ENCODE measurements around the gene ADAMTS2. TPM values are rescaled to one million over a fixed set of nuclear protein-coding genes. Genes with fewer than 3 reads are reported as not detected.

The ADAMTS2 gene
- total and polyA plus RNA-seq, 3 donors from 2014 or later: 10.9 to 19.8 (median 13.6) TPM

DNA sequence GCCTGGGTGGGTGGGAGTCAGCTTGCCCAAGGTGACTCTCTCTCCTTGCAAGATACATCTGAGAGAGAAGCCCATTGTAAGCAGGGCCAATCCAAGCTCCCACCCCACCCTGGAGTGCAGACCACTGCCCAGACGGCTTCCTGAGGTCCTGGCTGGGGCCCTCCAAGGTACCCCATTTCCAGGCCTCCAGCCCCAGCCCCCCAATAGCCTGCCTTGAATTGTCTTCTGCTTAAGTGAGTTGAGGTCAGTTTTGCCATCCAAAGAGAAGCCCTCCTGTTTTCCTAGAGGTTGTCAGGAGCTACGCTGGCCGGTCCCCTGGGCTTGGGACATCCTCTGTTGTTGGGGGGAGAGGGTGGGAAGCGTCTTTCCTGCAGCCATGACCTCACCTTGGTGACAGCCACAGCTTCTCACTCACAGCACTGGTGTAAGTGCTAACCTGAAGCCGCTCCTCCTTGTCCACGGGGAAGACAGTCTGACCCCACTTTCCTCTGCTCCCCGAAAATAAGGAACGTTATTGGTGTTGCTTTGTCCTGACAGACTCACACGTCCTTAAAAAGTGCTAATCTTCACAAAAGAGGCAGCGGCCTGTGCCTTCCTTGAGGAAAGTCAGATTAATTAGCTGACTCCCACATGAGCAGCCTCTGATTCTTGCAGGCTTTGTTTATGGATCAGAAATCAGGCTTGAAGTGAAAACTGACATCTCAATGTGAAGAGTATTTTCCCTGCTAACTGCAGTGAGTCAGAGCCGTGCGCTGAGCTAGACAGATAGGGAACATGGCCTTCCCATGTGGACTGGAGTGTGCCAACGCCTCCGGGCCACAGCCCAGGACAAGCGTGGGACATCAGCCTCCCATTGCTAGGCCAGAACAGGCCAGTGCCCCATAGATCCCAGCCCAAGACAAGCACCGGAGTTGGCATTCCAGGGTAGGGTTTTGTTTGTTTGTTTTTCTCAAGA, 52.3 kb downstream of the ADAMTS2 start:
- Histone ChIP-seq H3K27me3 (no peaks in the 10 kb centered on the region), H3K9me3 (no peaks in the 10 kb centered on the region), H3K4me3 (no peak overlapping the region), H3K36me3 (ENCODE audit: low read depth, missing control alignments) (no peaks in the 10 kb centered on the region), H3K4me1 (peaks cover 9% of the 10 kb centered on the region), H3K27ac (no peak overlapping the region)
- intact Hi-C loops (cut with DNase I; ENCODE audit: low total_unique reads): no loop called here
- WGBS, 2 donors: 69 to 78% methylated on average over 11 to 16 of the region's 16 CpGs
- DNase-seq: peak; percentile 43
- TF ChIP-seq, protein P1, sequence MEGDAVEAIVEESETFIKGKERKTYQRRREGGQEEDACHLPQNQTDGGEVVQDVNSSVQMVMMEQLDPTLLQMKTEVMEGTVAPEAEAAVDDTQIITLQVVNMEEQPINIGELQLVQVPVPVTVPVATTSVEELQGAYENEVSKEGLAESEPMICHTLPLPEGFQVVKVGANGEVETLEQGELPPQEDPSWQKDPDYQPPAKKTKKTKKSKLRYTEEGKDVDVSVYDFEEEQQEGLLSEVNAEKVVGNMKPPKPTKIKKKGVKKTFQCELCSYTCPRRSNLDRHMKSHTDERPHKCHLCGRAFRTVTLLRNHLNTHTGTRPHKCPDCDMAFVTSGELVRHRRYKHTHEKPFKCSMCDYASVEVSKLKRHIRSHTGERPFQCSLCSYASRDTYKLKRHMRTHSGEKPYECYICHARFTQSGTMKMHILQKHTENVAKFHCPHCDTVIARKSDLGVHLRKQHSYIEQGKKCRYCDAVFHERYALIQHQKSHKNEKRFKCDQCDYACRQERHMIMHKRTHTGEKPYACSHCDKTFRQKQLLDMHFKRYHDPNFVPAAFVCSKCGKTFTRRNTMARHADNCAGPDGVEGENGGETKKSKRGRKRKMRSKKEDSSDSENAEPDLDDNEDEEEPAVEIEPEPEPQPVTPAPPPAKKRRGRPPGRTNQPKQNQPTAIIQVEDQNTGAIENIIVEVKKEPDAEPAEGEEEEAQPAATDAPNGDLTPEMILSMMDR (IDR thresholded peaks at IDR 0.05): no peak
- TF ChIP-seq POLR2A (IDR thresholded peaks at IDR 0.05): no peak

DNA sequence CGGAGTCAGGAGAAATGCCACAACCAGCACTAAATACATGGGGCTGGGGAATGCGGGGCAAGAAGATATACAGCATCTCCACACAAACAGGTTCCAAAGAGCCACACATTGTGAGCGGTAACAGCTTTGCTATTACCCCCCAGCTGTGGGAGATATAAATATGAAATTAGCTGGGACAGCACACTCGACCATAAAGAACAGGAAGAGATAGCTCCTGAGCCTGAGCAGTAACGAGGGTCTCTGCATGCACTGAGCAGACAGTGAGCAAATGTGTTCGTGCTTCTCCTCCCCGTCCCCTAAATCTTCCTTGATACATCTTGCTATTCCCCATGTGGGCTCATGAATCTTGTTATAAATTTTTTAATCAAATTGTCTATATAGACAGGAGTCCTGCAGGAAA, 53.1 kb downstream of the ADAMTS2 start:
- no peaks in the 10 kb centered on the region for H3K9me3 ChIP-seq
- no peaks in the 10 kb centered on the region for H3K36me3 ChIP-seq (ENCODE audit: low read depth, missing control alignments)
- 85 to 87% methylated on average over 7 of the region's 7 CpGs for WGBS, 2 donors
- H3K4me3 ChIP-seq: no peak overlapping the region
- intact Hi-C loops (cut with DNase I; ENCODE audit: low total_unique reads): no loop called here
- H3K4me1 ChIP-seq: peaks cover 9% of the 10 kb centered on the region
- no peak overlapping the region for H3K27ac ChIP-seq
- no peak for DNase-seq
- TF ChIP-seq, protein P1 (IDR thresholded peaks at IDR 0.05): no peak
- TF ChIP-seq POLR2A (IDR thresholded peaks at IDR 0.05): no peak
- no peaks in the 10 kb centered on the region for H3K27me3 ChIP-seq

DNA sequence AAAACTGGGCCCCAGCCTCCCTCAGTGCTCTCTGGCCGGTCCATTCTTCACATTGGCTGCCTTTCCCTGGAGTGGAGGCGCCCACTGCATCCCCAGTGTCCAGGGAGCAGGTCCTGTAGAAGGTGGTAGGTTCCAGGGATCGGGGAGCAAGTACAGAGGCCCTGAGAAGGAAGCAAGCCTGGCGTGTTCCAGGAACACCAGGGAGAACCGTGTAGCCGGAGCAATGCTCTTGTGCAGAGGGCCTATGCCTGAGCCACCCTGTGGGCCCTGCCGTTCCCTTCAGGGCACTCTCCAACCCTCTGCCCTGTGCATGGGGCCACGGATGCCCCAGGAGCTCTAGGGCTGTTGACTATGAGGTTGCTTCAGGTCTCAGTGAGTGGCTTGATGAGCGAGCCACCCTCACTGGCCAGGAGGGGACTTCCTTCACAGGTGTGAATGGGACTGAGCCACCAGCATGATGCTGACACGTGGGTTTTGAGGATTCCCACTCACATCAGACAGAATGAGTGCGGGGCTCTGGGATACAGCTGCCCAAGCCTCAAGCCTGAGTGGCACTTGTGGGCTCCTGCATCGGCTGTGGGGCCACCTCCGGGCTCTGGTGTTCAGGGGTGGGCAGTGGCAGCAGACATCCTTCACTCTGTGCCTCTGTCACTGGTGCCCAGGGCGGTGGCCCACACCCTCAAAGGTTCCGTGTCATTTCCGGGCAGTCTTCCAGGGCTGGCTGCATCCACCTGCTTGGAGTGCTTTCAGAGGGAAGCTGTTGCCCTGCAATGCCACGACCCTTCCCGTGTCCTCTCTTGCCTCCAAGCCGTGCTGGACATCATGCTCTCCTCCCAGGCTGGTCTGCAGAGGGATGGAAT, 54.4 kb downstream of the ADAMTS2 start:
- Histone ChIP-seq H3K27ac (no peak overlapping the region), H3K27me3 (no peaks in the 10 kb centered on the region), H3K4me3 (no peak overlapping the region), H3K4me1 (peaks cover 9% of the 10 kb centered on the region), H3K9me3 (no peaks in the 10 kb centered on the region), H3K36me3 (ENCODE audit: low read depth, missing control alignments) (no peaks in the 10 kb centered on the region)
- no peak for DNase-seq
- WGBS, 2 donors: 90 to 93% methylated on average over 13 to 19 of the region's 19 CpGs
- TF ChIP-seq, protein P1 (IDR thresholded peaks at IDR 0.05): no peak
- no peak for TF ChIP-seq POLR2A (IDR thresholded peaks at IDR 0.05)
- intact Hi-C loops (cut with DNase I; ENCODE audit: low total_unique reads): no loop called here

DNA sequence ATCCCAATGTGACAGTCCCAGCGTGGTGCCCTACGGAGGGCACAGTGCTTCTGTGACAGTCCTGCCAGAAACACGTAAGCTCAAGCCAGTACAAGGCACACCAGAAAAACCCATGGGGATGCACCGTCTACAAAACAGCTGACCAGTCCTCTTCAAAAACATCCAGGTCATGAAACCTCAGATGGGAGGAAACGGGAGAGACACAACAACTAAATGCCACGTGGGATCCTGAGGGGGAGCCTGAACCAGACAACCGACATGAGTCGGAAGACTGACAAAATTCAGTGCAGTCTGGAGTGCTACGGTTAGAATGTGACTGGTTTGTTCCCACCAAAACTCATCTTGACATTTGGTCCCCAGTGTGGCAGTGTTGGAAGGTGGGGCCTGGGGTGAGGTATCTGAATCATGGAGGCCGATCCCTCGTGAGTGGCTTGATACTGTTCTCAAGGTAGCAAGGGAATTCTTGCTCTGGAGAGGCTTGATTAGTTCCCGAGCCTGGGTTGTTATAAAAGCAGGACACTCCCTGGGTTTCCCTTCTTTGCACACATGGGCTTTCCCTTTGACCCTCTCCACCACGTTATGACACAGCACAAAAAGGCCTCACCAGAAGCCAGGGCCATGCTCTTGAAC, 55.4 kb downstream of the ADAMTS2 start:
- no peak for TF ChIP-seq POLR2A (IDR thresholded peaks at IDR 0.05)
- TF ChIP-seq, protein P1 (IDR thresholded peaks at IDR 0.05): no peak
- intact Hi-C loops (cut with DNase I; ENCODE audit: low total_unique reads): no loop called here
- 87 to 92% methylated on average over 13 of the region's 13 CpGs for WGBS, 2 donors

More for the DNA sequence above, 55.4 kb downstream of the ADAMTS2 start:
- Histone ChIP-seq H3K4me1 (peaks cover 11% of the 10 kb centered on the region), H3K36me3 (ENCODE audit: low read depth, missing control alignments) (no peaks in the 10 kb centered on the region), H3K27me3 (no peaks in the 10 kb centered on the region), H3K9me3 (no peaks in the 10 kb centered on the region), H3K4me3 (no peak overlapping the region), H3K27ac (no peak overlapping the region)
- no peak for DNase-seq
